DND-41 (cell line): Measurements from ENCODE around the gene DNAJB13.

Experiments
- ATAC-seq: fragments of 200-7000 bp; cut with Tn5 transposase; 3 replicates; pipeline ENCODE4 v1.9.1; 2021; ENCODE audit warnings: low read depth; ENCODE audit not compliant: insufficient read depth
- DNase-seq: peaks from one replicate; pipeline ENCODE4 v3.0.0-alpha.2; 2020
- H2AFZ ChIP-seq: 2 replicates; pipeline ENCODE4 v1.6.0; 2012; ENCODE audit warnings: low read depth, low read length
- H3K27ac ChIP-seq: 2 replicates; pipeline ENCODE4 v1.5.1; 2012; ENCODE audit warnings: low read length, inconsistent platforms
- H3K27me3 ChIP-seq: fragments of 200-600 bp; sonication (generic); 2 replicates; pipeline ENCODE4 v1.6.0; 2012; ENCODE audit warnings: low read length, mild to moderate bottlenecking, inconsistent platforms; ENCODE audit not compliant: insufficient read depth, poor library complexity
- H3K36me3 ChIP-seq: 2 replicates; pipeline ENCODE4 v1.5.1; 2012; ENCODE audit warnings: low read length, inconsistent platforms; ENCODE audit not compliant: insufficient read depth
- H3K4me1 ChIP-seq: 2 replicates; pipeline ENCODE4 v1.5.1; 2012; ENCODE audit warnings: mild to moderate bottlenecking, low read length; ENCODE audit not compliant: insufficient read depth
- H3K4me2 ChIP-seq: 2 replicates; pipeline ENCODE4 v1.6.0; 2012; ENCODE audit warnings: mild to moderate bottlenecking, moderate library complexity, low read length, inconsistent platforms; ENCODE audit not compliant: insufficient read depth
- H3K4me3 ChIP-seq, 2 experiments: fragments of 200-600 bp in 1 of 2; shearing (Covaris generic) in 1 of 2; 2 replicates each; pipeline ENCODE4 v1.5.1; 2012 to 2016; ENCODE audit warnings: inconsistent platforms in 2 of 2, low read length in 2 of 2, mild to moderate bottlenecking in 2 of 2, low read depth in 1 of 2, moderate library complexity in 1 of 2
- H3K79me2 ChIP-seq: 2 replicates; pipeline ENCODE4 v1.6.0; 2012; ENCODE audit warnings: low read length, inconsistent platforms; ENCODE audit not compliant: insufficient read depth
- H3K9ac ChIP-seq: 2 replicates; pipeline ENCODE4 v1.6.0; 2012; ENCODE audit warnings: low read depth, mild to moderate bottlenecking, inconsistent platforms, low read length, moderate library complexity
- H3K9me3 ChIP-seq: 2 replicates; pipeline ENCODE4 v1.5.1; 2012; ENCODE audit warnings: low read length, moderate library complexity, mild to moderate bottlenecking, inconsistent platforms; ENCODE audit not compliant: insufficient read depth, severe bottlenecking
- H4K20me1 ChIP-seq: 2 replicates; pipeline ENCODE4 v1.6.0; 2012; ENCODE audit warnings: low read length; ENCODE audit not compliant: insufficient read depth
- EZH2 ChIP-seq: IDR thresholded peaks from 3 replicates; pipeline ENCODE4 v1.6.1; 2012; ENCODE audit warnings: borderline replicate concordance, low read depth, mild to moderate bottlenecking, moderate library complexity, low read length, inconsistent platforms; ENCODE audit not compliant: severe bottlenecking
- TF ChIP-seq, protein P1 (sequence below): IDR thresholded peaks from 2 replicates; pipeline ENCODE4 v1.5.1; 2012; ENCODE audit warnings: borderline replicate concordance, low read length, moderate library complexity, mild to moderate bottlenecking; ENCODE audit not compliant: poor library complexity, severe bottlenecking; ENCODE audit errors: extremely low read depth

The DNAJB13 gene

DNA sequence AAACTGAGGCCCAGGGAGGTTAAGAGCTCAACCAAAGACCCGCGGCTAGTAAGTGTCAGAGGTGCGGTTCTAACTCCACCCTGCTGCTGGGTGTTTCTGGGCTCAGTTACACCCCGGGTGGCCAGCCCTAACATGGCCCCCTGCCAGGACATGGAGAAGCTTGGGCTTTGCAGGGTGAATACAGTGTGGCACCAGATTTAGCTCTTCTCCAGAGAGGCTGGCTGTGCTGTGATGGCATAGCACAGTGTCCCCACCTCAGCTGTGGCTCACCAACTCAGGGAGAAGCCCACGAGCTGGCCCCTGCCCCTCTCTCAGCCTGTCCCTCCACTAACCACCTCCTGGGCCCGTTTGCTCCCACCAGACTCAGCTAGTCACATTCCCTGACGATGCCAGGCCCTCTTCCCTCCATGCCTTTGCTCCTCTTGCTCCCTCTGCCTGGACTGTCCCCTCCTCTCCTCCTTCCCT is 51.0 kb downstream of the DNAJB13 start:
- Histone ChIP-seq H3K9me3 (no peaks in the 10 kb centered on the region), H3K4me1 (no peaks in the 10 kb centered on the region), H3K9ac (no peak overlapping the region), H3K36me3 (no peaks in the 10 kb centered on the region), H3K27me3 (no peaks in the 10 kb centered on the region), H4K20me1 (no peaks in the 10 kb centered on the region), H3K4me2 (no peak overlapping the region), H3K4me3 (no peak overlapping the region), H2AFZ (no peak overlapping the region), H3K27ac (no peak overlapping the region), H3K79me2 (no peaks in the 10 kb centered on the region)
- DNase-seq (no peak), ATAC-seq (no peak)
- no peak for TF ChIP-seq EZH2
- TF ChIP-seq, protein P1, sequence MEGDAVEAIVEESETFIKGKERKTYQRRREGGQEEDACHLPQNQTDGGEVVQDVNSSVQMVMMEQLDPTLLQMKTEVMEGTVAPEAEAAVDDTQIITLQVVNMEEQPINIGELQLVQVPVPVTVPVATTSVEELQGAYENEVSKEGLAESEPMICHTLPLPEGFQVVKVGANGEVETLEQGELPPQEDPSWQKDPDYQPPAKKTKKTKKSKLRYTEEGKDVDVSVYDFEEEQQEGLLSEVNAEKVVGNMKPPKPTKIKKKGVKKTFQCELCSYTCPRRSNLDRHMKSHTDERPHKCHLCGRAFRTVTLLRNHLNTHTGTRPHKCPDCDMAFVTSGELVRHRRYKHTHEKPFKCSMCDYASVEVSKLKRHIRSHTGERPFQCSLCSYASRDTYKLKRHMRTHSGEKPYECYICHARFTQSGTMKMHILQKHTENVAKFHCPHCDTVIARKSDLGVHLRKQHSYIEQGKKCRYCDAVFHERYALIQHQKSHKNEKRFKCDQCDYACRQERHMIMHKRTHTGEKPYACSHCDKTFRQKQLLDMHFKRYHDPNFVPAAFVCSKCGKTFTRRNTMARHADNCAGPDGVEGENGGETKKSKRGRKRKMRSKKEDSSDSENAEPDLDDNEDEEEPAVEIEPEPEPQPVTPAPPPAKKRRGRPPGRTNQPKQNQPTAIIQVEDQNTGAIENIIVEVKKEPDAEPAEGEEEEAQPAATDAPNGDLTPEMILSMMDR = no peak

DNA sequence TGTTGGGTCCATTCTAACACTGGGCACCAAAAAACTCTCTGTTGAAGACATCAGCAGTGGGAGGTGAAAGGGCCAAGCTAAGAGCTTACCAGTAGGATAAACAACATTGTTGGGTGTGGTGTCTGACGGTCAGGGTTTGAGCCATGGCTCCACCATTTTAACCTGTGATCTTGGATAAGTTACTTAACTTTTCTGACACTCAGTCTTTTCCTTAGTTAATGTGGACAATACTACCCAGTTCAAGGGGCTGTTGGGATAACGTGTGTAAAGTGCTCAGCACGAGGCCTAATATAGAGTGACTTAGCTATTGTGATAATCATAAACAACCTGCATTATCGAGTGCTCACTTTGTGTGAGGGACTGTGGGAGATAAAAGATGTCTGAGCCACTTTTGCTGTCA is 52.0 kb downstream of the DNAJB13 start:
- H3K9me3 ChIP-seq = no peaks in the 10 kb centered on the region
- no peak for DNase-seq
- no peaks in the 10 kb centered on the region for H3K36me3 ChIP-seq
- ATAC-seq = no peak
- no peaks in the 10 kb centered on the region for H3K79me2 ChIP-seq
- no peaks in the 10 kb centered on the region for H4K20me1 ChIP-seq
- no peaks in the 10 kb centered on the region for H3K4me1 ChIP-seq
- H3K9ac ChIP-seq = no peak overlapping the region
- TF ChIP-seq, protein P1 = no peak
- TF ChIP-seq EZH2 = no peak
- no peak overlapping the region for H2AFZ ChIP-seq
- no peaks in the 10 kb centered on the region for H3K27me3 ChIP-seq
- no peak overlapping the region for H3K27ac ChIP-seq
- H3K4me3 ChIP-seq = no peak overlapping the region
- H3K4me2 ChIP-seq = no peak overlapping the region

GRCh38 chr11:74004046-74004695 is 53.3 kb downstream of the DNAJB13 start:
- Histone ChIP-seq H3K4me1 (peaks cover 6% of the 10 kb centered on the region; the same call in 1 of the 2 replicates), H3K36me3 (no peaks in the 10 kb centered on the region), H3K9me3 (no peaks in the 10 kb centered on the region), H3K4me3 (no peak overlapping the region), H3K27me3 (no peaks in the 10 kb centered on the region), H3K27ac (no peak overlapping the region), H4K20me1 (no peaks in the 10 kb centered on the region), H3K9ac (no peak overlapping the region), H3K79me2 (no peaks in the 10 kb centered on the region), H3K4me2 (no peak overlapping the region), H2AFZ (no peak overlapping the region)
- TF ChIP-seq, protein P1 = no peak
- no peak for TF ChIP-seq EZH2
- no peak for ATAC-seq
- no peak for DNase-seq
